ENCODE results near the gene MEIS3.

MEIS3 gene

DNA sequence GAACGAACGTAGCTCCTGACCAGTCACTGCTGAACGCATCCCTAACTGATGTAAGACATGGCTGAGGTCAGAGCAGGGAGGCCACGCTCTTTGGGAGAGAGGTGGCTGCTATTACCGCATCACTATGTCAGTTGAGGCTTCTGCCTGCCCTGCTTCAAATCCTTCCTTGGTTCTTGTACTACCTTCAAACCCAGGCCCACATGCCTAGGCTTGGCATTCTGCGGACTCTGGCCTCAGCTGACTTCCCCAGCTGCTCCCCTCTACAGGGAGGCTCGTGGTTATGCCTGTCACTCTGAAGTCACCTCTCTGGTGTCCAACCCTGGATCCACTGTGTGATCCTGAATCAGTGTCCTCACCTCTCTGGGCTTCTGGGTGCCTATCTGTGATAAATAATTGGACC lies 14.8 kb upstream of the MEIS3 start:
- FAIRE-seq = no peak

DNA sequence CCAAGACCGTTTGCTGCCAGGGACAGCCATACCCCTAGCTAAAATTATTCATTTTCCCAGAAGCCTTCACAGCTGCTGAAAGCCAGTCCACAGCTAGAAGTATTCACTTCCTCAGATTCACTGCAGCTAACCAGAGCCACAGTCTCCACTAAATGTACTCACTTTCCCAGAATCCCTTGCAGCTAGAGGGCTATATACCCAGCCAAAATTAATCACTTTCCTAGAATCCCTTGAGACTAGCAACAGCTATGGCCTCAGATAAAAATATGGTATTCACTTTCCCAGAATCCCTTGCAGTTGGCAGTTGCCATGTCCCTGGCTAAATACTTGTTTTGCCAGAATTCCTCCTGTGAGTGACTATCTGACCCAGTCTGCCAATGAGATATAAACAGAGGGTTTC lies 13.8 kb upstream of the MEIS3 start:
- no peak for FAIRE-seq

DNA sequence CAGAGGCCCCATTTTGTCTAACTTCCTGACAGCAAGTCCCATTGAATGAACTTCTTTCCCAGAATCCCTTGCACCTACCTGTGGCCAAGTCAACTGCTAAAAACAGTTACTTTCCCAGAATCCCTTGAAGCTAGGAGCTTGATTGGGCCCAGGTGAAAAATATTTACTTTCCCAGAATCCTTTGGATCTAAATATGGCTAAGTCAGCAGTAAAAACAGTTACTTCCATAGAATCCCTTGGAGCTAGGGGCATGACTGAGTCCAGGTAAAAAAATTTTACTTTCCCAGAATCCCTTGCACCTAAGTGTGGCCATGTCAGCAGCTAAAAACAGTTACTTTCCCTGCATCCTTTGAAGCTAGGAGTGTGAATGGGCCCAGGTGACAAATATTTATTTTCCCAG lies 13.2 kb upstream of the MEIS3 start:
- FAIRE-seq = no peak

DNA sequence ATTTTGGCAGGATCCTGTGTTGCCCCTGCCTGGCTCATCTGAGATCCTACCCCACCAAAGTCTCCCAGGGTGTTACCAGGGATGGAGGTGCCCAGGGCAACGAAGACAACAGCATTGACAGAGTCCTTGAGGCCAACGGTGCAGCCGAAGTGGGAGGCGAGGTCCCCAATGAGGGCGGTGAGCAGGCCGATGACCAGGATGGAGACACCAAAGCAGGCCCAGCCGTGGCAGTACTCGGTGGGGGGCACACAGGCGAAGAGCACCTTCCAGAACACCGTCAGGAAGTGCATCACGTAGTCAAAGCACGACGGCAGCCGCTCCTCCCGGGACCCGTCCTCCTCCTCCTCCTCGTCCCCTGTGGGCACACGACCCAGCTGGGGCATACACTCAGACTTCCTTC lies 12.8 kb upstream of the MEIS3 start:
- no peak for FAIRE-seq

DNA sequence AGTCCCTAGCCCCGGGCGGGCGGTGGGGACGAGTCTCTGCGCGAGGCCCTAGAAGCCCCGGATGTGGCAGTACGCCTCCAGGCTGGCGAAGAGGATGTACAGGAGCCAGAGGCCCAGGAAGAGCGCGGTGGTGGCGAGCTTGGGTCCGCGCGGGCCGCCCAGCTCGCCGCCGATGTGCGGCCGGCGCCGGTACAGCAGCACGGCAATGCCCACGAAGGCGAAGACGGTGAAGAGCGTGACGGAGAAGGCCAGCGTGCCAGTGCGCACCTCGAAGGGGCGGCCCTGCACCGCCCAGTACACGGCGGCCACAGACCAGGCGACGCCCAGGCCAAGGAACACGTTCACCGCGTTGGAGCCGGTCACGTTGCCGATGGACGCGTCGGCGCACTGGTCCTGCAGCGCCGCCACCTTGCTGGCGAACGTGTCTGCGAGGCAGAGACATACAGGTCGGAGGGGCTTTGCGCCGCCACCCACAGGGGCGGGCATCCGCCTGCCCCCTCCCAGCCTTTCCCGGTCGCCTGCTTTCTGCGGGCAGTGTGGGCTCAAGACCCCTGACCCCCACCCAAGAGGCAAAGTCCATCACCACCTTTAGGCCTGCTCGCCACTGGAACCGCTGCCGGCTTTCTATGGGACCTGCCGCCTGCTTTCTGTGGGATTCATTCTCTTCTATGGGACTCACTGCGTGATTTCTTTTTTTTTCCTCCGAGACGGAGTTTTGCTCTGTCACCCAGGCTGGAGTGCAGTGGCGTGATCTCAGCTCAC lies 10.9 kb upstream of the MEIS3 start:
- no peak for FAIRE-seq

DNA sequence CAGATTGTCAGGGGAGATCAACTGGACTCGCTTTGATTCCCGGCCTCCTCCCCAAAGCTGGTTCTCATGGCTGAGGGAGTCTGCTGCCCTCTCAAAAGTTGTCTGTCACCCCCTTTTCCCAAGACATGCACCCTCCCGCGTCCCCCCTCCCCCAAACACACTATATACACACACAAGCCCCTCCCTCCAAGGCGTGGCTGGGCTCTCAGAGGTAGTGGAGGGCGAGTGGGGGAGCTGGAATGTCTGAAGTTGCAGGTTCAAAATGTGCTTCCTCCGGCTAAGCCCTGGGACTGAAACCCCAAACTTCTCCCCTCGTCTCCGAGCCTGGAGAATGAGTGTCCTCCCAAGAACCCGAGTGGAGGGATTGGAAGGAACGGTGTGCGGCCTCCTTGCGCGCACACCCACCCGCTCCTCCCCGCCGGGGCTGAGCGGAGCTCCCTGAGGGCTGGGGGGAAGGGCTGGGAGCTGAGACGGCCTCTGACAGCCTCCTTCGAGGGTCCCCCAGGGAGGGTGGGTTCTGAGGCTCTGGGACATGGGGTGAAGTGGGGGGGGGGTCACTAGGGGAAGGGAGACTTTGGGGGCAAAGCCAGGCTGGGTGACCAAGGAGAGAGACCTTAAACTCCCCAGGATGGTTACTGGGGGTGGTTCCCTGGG lies 9.9 kb upstream of the MEIS3 start:
- FAIRE-seq = no peak

DNA sequence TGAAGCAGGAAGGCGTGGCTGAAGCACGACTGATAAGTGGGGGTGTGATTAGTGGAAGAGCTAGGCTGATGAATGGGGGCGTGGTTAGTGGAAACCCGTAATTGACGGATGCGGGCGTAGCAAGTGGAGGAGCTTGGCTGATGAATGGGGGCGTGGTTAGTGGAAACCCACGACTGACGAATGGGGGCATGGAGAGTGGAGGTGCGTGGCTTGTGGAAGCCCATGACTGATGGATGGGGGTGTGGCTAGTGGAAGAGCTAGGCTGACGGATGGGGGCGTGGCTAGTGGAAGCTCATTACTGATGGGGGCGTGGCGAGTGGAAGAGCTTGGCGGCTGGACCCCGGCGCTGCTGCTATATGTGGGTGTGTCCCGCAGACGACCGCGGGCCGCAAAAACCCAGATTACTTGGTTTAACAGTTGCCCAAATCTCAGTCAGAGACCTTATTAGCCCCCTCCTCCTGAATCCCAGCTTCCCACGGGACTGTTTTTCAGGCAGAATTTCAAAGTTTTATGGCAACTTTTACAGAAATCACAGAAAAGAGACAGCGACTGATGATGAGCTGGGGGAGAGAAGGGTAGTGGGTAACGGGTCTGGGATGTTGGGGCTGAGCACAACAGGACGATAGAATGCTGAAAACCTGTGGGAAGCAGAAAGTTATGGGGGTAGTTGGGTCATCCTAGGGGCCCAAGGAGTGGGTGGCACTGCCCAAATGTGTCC lies 9.0 kb upstream of the MEIS3 start:
- no peak for FAIRE-seq

DNA sequence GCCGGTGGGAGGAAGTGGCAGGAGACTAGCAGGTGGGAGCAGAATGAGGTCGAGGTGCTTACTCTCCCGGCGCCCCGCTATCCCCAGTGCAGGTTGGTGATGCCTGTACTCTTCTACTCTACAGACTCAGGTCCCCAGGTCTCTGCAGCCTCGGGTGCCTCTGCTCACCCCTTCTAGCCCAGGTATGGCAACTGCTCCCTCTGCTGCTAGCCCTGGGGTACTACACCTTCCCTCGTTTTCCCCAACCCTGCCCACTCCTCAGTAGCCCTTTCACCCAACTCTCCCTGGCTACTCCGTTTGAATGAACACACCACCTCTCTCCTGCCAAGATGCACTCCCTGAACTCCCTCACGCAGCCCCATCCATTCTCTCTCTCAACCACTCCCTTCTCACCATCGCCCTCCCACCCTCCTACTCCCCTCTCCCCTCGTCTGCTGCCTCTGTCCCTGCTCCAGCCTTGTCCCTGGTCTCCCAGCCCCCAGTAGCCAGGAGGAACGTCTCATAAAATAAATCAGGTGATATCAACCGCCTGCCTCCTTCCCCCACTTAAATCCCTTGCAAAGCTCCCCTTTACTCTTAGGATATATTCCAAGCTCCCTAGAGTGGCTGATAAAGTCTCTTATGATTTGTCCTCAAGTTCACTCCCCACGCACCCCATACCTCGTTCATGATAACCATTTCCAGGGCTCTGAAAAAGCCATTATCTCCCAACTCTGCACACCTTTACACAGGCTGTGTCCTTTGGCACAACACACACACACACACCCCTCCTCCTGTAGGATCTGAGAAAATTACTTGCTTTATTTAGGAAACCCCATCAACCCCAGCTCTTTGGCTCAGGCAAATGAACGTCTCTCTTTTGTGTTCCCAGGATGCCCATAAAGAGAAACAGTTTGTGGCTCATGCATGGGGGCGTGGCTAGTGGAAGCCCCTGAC lies 8.2 kb upstream of the MEIS3 start:
- FAIRE-seq = no peak

DNA sequence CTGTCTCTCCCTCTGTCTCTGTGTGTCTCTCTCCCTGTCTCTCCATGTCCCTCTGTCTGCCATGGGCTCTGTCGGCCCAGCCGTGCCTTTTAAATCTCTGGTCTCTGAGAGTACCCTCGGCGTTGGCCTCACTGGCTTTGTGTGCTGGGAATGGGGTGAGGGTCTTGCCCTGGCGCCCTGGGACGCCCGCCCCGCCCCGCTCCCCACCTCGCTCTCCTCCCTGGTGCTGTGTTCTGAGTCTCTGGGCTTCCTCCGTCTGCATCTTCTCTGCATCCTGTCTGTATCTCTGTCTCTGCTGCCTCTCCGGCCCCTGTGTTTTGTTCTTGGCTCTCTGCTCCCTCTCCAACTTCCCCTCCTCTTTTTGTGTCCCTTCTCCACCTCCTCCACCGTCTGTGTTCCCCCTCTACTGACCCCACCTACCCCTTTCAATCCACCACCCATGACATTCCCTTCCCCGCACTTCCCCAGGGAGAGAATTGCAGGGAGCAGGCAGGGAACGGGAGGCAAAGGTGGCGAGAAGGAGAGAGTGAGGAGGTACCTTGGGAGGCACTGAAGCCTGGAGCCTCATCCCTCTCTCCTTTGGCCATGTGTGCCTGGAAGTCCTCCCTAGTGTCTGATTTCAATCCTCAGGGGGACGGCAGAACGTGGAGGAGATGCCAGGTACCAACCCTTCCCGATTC lies 4.0 kb upstream of the MEIS3 start:
- no peak for FAIRE-seq

DNA sequence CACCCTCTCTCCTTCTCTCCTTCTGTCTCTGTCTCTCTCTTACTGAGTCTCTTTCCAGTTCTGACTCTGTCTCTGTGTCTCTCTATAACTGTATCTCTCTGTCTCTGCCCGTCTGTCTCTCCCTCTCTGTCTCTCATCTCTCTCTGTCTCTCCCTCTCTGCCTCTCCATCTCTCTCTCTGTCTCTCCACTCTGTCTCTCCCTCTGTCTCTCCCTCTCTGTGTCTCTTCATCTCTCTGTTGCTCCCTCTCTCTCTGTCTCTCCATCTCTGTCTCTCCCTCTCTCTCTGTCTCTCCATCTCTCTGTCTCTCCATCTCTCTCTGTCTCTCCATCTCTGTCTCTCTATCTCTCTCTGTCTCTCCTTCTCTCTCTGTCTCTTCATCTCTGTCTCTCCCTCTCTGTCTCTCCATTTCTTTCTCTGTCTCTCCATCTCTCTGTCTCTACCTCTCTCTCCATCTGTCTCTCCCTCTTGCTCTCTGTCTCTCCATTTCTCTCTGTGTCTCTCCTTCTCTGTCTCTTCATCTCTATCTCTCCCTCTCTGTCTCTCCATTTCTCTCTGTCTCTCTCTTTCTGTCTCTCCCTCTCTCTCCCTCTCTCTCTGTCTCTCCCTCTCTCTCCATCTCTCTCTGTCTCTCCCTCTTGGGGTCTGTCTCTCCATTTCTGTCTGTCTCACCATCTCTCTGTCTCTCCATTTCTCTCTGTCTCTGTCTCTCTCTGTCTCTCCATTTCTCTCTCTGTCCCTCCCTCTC lies 3.3 kb upstream of the MEIS3 start:
- no peak for FAIRE-seq

DNA sequence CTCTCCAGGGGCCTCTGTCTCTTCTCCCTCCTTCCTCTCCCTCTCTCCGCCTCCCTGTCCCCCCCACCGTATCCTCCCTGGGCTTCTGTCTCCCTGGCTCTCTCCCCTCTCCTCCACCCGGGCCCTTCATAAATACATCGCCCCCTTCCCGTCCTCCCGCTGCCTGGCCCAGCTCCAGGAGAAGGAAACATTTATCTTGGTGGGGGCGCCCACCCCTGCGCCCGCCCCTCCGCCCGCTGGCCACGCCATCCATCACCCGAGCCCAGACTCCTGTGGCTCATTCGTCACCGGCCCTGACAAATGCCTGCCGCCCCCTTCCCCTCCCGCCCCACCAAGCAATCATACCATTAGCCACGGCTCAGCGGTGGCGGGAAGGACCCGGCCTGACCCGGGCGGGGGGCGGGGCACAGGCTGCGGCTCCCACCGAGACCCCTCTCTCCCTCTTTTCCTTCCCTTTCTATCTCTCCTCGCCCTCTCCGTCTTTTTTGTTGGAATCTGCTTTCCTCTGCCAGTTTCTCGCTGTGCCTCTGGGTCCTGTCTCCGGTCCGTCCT lies 2.6 kb upstream of the MEIS3 start:
- no peak for FAIRE-seq

DNA sequence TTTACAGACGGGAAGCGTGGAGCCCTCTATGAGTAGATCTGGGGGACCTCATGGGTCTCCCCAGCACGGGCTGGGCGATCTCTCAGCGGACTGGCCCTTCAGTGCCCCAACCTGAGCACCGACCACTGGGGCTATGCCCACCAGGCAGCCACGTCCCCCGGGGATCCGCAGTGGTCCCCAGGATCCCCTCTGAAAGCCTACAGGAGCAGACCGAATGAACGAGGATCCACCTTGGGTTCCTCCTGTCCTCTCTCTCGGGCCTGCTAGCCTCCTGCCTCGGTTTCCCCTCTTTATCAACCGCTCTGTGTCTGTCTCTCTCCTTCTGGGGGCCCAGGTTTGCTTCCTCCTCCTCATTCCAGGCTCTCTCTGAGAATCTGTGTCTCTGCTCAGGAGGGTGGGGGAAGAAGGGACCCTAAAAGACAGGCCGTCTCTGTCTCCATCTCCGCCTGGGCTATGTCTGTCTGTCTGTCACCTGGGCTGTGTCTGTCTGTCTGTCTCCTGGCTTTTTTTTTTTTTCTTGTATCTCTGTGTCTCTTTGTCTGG lies 2.0 kb upstream of the MEIS3 start:
- no peak for FAIRE-seq

DNA sequence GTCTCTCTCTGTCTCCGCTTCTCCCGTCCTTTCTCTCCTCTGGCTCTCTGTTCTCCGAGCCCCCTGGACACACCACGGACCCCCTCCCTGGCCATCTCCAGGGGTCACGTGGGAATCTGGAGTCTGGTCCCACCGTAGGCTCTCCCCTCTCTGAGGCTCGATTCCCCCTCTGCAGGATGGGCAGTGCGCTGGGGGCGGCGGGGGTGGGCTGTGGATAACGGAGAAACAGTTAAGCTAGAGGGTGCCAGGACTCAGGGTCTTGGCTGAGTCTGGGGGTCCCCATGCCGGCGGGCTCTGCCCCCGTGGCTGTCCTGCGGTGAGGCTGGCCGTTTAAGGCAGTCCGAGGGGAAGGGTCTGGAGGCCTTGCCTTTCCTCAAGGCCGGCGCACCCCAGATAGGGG lies 462 bp upstream of the MEIS3 start:
- no peak for FAIRE-seq

DNA sequence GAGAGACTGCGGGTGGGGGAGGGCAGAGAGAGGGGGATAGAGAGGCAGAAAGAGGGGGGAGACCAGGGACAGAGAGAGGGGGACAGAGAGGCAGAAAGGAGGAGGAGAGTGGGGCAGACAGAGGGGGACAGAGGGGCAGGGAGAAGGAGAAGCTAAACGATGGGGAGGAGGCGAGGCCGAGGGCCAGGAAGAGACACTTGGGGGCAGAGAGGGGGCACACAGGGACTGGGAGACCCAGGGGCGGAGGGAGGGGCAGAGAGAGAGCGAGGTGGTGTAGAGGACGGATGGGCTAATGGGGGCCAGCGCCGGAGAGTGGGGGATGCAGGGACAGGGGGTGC lies 666 bp downstream of the MEIS3 start:
- FAIRE-seq = no peak

DNA sequence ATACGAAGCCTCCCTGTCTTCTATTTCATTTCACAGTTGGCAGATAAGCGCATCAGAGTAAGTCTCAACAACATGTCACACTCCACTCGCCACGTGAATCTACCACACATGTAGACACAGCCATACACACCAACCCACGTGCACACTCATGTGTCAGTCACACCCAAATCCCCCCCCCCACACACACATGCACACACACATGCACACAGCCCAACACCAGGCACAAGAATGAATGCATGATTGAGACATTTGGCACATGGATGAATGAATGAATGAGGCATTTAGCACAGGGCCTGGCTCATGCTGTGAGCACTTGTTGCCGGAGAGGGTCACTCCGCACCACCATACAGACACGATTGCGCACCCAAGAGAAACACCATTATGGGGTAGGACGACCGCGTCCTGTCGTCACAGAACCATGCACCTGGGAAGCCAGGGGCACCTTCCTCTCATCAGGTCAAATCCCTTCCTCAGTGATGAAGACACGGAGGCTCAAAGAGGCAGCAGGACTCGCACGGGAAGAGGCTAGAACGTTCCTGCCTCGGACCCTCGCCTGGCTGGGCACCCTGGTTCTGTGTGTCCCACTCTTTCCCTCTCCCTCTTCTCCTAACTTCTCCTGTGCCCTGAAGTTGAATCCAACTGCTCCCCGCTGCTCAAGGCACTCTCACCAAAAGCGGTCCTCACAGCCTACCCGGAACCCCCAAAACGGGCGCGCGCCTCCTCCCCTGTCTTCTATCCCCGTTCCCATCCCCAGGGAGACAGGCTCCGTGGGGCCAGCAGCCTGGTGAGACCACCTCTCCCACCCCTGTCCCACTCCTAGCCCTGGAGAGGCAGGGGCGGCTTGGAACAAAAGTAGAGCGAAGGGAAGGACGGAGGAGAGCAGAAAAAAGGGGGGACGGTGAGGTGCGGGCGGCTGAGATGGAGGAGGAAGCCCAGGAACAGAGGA lies 1.3 kb downstream of the MEIS3 start:
- FAIRE-seq = no peak

DNA sequence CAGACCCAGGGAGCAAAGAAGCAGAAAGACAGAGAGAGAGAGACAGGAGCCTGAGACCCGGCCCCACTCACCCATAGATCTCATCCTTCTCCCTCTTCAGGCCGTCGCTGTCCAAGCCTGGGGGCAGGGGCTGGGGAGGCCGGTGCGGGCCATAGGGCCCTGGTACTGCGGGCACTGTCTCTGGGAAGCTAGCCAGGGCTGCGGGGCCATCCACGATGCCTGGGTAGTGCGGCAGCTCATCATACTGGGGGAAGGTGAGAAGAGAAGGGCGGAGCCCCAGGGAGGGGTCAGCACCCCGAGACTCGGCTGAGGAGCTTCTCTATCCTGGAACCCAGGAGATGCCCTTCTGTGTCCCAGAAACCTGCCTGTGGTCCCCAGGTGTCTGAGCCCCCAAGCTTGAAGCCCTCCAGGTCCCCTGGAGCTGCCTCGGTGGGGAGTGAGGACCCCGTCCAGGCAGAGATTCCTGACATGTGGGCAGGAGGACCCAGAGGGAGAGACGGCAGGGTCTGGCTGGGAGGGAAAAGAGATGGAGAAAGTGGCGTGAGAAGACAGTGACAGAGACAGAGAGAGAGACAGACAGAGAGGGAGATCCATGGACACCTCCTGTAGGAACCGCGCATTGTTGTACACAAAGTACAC lies 2.1 kb downstream of the MEIS3 start:
- no peak for FAIRE-seq

DNA sequence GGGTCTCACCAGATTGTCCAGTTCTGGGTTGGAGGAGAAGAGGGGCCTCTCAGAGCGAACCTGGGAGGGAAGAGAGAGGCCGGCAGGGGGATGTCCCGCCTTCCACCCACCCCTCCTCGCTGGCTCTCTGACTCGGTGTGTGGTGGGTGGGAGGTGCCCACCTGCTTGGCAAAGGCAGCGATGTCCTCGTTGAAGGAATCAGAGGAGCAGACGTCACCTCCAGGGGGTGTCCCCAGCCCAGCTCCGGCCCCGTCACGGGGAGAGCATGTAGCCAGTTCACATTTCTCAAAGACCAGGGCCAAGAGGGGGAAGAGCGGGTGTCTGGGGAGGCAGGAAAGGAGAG lies 2.7 kb downstream of the MEIS3 start:
- FAIRE-seq = no peak

DNA sequence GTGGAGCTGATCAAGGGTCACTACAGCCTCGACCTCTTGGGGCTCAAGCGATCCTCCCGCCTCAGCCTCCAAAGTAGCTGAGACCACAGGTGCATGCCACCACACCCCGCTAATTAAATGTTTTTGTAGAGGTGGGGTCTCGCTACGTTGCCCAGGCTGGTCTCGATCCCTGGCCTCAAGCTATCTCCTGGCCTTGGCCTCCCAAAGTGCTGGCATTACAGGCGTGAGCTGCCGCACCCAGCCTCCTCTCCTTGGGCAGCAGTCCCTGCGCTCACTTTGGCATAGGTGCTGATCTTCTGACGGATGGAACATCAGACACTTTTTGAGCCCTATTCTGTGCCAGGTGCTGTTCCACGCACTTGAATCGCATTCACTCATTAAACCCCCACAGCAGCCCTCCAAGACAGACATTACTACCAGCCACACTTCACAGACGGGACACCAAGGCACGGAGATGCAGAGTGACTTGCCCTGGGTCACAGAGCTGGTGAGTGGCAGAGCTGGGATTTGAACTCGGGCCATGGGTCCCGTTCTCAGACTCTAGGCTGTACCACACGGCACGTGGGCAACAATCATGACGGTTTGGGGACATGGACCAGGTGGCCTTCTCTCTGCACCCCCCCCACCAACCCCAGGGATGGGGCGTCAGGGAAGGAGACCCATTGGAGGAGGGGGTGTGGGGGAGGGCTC lies 3.2 kb downstream of the MEIS3 start:
- FAIRE-seq = no peak

DNA sequence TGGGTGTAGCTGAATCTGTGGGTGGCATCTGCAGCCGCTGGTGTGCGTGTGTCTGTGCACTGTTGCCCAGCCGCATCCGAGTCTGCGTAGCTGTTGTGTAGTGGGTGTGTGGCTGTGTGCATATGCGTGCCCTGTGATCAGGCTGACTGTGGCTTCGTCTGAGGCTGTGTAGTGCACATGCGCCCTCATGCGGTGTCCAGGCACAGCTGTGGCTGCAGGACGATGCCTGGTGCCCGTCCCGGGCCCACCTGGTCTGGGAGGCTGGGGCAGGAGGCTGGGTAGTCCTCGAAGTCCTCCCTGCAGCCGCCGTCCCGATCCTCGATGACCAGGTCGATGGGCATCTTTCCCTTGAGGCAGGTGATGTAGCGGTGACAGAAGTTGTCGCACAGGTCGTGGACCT lies 4.9 kb downstream of the MEIS3 start:
- no peak for FAIRE-seq

Data from islet of Langerhans (tissue), 1 donor.